H1 (cell line): ENCODE results near the gene TP53I13. TPM values are rescaled to one million over a fixed set of nuclear protein-coding genes. Genes with fewer than 3 reads are reported as not detected.

ENCODE experiments used
- CTCF ChIA-PET: fragments of 300-600 bp; sonication (Branson Sonifier 250); formaldehyde crosslinking; loops from one replicate; lab custom pipeline; 2021; ENCODE audit not compliant: partially characterized antibody; lab: Charles Lee
- POLR2A ChIA-PET: fragments of 300-600 bp; sonication (Branson Sonifier 250); formaldehyde crosslinking; loops from one replicate; lab custom pipeline; 2021; ENCODE audit warnings: inconsistent platforms; ENCODE audit not compliant: partially characterized antibody; lab: Charles Lee
- DNase-seq, 2 experiments: peaks; one replicate each; pipeline versions ENCODE4 v3.0.0 to v3.0.0-alpha.2; 2010 to 2022; ENCODE audit warnings: low spot score in 2 of 2, low read depth in 1 of 2, mixed read lengths in 1 of 2
- FAIRE-seq: peaks from 2 replicates; lab custom pipeline; 2011; peaks lifted over from hg19 to GRCh38; lab: Jason Lieb, UNC
- H2AFZ ChIP-seq: 2 replicates; pipeline ENCODE4 v1.8.1; 2012; ENCODE audit warnings: low read length, inconsistent platforms
- H2AK5ac ChIP-seq: 2 replicates; pipeline ENCODE4 v1.6.1; 2013; ENCODE audit warnings: low read depth, low read length
- H2BK120ac ChIP-seq: replicated peaks from 2 replicates; pipeline ENCODE3; 2013; ENCODE audit warnings: low read depth, low read length, inconsistent platforms
- H2BK12ac ChIP-seq: 2 replicates; pipeline ENCODE4 v1.6.1; 2013; ENCODE audit warnings: low read depth, low read length
- H2BK15ac ChIP-seq: 2 replicates; pipeline ENCODE4 v1.6.1; 2013; ENCODE audit warnings: low read length
- H2BK20ac ChIP-seq: 2 replicates; pipeline ENCODE4 v1.6.1; 2013; ENCODE audit warnings: low read length
- H2BK5ac ChIP-seq: 2 replicates; pipeline ENCODE4 v1.6.1; 2013; ENCODE audit warnings: low read depth, low read length
- H3K14ac ChIP-seq: 2 replicates; pipeline ENCODE4 v1.6.1; 2013; ENCODE audit warnings: inconsistent platforms; ENCODE audit not compliant: insufficient read length
- H3K18ac ChIP-seq: 2 replicates; pipeline ENCODE4 v1.6.1; 2013; ENCODE audit warnings: low read length; ENCODE audit errors: extremely low read depth
- H3K23ac ChIP-seq: 2 replicates; pipeline ENCODE4 v1.6.1; 2013; ENCODE audit warnings: inconsistent platforms; ENCODE audit not compliant: insufficient read length
- H3K23me2 ChIP-seq: 2 replicates; pipeline ENCODE4 v1.6.1; 2013; ENCODE audit warnings: low read depth, low read length
- H3K27ac ChIP-seq: 2 replicates; pipeline ENCODE4 v1.6.1; 2011; ENCODE audit warnings: low read depth, low read length, inconsistent platforms
- H3K27me3 ChIP-seq, 4 experiments: replicated peaks in 1 of 4; 1 replicate in 1 of 4; 2 replicates in 3 of 4; pipeline versions ENCODE4 v1.6.1 to v1.8.1; 2011 to 2013; ENCODE audit warnings: low read length in 3 of 4, mild to moderate bottlenecking in 3 of 4, inconsistent platforms in 2 of 4, mixed read lengths in 2 of 4, moderate library complexity in 1 of 4; ENCODE audit not compliant: control insufficient read depth in 3 of 4, insufficient read depth in 3 of 4; ENCODE audit errors: extremely low read depth in 1 of 4
- H3K36me3 ChIP-seq, 4 experiments: 2 replicates each; pipeline versions ENCODE4 v1.6.1 to v1.8.1; 2011 to 2013; ENCODE audit warnings: mild to moderate bottlenecking in 4 of 4, low read length in 3 of 4, moderate library complexity in 2 of 4, control low read depth in 1 of 4, inconsistent platforms in 1 of 4; ENCODE audit not compliant: insufficient read depth in 4 of 4, control insufficient read depth in 2 of 4
- H3K4ac ChIP-seq: replicated peaks from 2 replicates; pipeline ENCODE3; 2013; ENCODE audit warnings: low read length, low read depth, mixed read lengths, inconsistent platforms; ENCODE audit not compliant: insufficient read length
- H3K4me1 ChIP-seq, 4 experiments: replicated peaks in 1 of 4; 1 replicate in 1 of 4; 2 replicates in 3 of 4; pipeline versions ENCODE4 v1.6.1 to v1.8.1; 2011 to 2013; ENCODE audit warnings: low read length in 3 of 4, inconsistent platforms in 2 of 4, mixed read lengths in 1 of 4; ENCODE audit not compliant: insufficient read depth in 4 of 4, control insufficient read depth in 3 of 4
- H3K4me2 ChIP-seq, 2 experiments: 2 replicates each; pipeline versions ENCODE4 v1.6.1 to v1.8.1; 2011 to 2013; ENCODE audit warnings: low read depth in 2 of 2, low read length in 2 of 2, control low read depth in 1 of 2, inconsistent platforms in 1 of 2, mild to moderate bottlenecking in 1 of 2; ENCODE audit not compliant: insufficient read depth in 1 of 2
- H3K4me3 ChIP-seq, 4 experiments: fragments of 200-600, 300-600 bp in 1 of 4; sonication (generic), shearing (Covaris generic), sonication (Bioruptor Twin) in 1 of 4; 2 replicates each; pipeline versions ENCODE4 v1.5.1 to v1.8.1; 2011 to 2016; ENCODE audit warnings: low read length in 4 of 4, low read depth in 3 of 4, control low read depth in 2 of 4, inconsistent platforms in 2 of 4, mild to moderate bottlenecking in 2 of 4, mixed read lengths in 1 of 4, moderate library complexity in 1 of 4; ENCODE audit not compliant: insufficient read depth in 2 of 4; ENCODE audit errors: extremely low read depth in 1 of 4
- H3K56ac ChIP-seq: replicated peaks from 2 replicates; pipeline ENCODE3; 2013; ENCODE audit warnings: low read depth, mild to moderate bottlenecking, mixed read lengths, low read length, inconsistent platforms; ENCODE audit not compliant: insufficient read length
- H3K79me1 ChIP-seq: 2 replicates; pipeline ENCODE4 v1.6.1; 2013; ENCODE audit warnings: low read depth, low read length, control low read depth
- H3K79me2 ChIP-seq, 2 experiments: 2 replicates each; pipeline versions ENCODE4 v1.6.1 to v1.8.1; 2012 to 2013; ENCODE audit warnings: low read length in 2 of 2, mild to moderate bottlenecking in 2 of 2, inconsistent platforms in 1 of 2; ENCODE audit not compliant: insufficient read depth in 2 of 2, control insufficient read depth in 1 of 2
- H3K9ac ChIP-seq, 4 experiments: replicated peaks in 1 of 4; 1 replicate in 1 of 4; 2 replicates in 3 of 4; pipeline versions ENCODE4 v1.6.1 to v1.8.1; 2011 to 2013; ENCODE audit warnings: low read depth in 3 of 4, low read length in 3 of 4, control low read depth in 2 of 4, mild to moderate bottlenecking in 2 of 4, moderate library complexity in 2 of 4, inconsistent platforms in 1 of 4; ENCODE audit errors: extremely low read depth in 1 of 4
- H3K9me3 ChIP-seq, 2 experiments: 2 replicates each; pipeline versions ENCODE4 v1.6.1 to v1.8.1; 2012 to 2013; ENCODE audit warnings: mild to moderate bottlenecking in 2 of 2, moderate library complexity in 2 of 2, control low read depth in 1 of 2, inconsistent platforms in 1 of 2, low read depth in 1 of 2, low read length in 1 of 2, mixed read lengths in 1 of 2; ENCODE audit not compliant: insufficient read depth in 2 of 2
- H4K20me1 ChIP-seq, 2 experiments: replicated peaks in 1 of 2; 2 replicates each; pipeline versions ENCODE3 to v1.8.1; 2011 to 2013; ENCODE audit warnings: inconsistent platforms in 2 of 2, low read length in 2 of 2, mild to moderate bottlenecking in 1 of 2; ENCODE audit not compliant: insufficient read depth in 2 of 2, control insufficient read depth in 1 of 2
- H4K5ac ChIP-seq: 2 replicates; pipeline ENCODE4 v1.6.1; 2013; ENCODE audit warnings: low read length, low read depth, mixed read lengths, inconsistent platforms; ENCODE audit not compliant: insufficient read length
- H4K8ac ChIP-seq: 2 replicates; pipeline ENCODE4 v1.8.0; 2013; ENCODE audit warnings: mild to moderate bottlenecking, moderate library complexity, low read length, inconsistent platforms; ENCODE audit not compliant: insufficient read depth; ENCODE audit errors: extremely low read depth
- H4K91ac ChIP-seq: replicated peaks from 2 replicates; pipeline ENCODE3; 2013; ENCODE audit warnings: low read length, mixed read lengths, inconsistent platforms; ENCODE audit not compliant: insufficient read length
- ATF3 ChIP-seq: IDR thresholded peaks from 2 replicates; pipeline ENCODE4 v1.6.1; 2011; ENCODE audit warnings: low read depth, mild to moderate bottlenecking, low read length; ENCODE audit not compliant: insufficient read depth
- CBX8 ChIP-seq: fragments of 300-800, 300-1000 bp; sonication (generic); IDR thresholded peaks from 2 replicates; pipeline ENCODE4 v1.7.1; 2016; ENCODE audit warnings: low read depth, low read length, borderline replicate concordance
- CHD1 ChIP-seq: IDR thresholded peaks from 2 replicates; pipeline ENCODE4 v1.6.1; 2012; ENCODE audit warnings: low read depth, low read length, improper control_type of control experiment
- CHD2 ChIP-seq: IDR thresholded peaks from 2 replicates; pipeline ENCODE4 v1.6.1; 2012; ENCODE audit warnings: low read length, improper control_type of control experiment
- JUN ChIP-seq: IDR thresholded peaks from 2 replicates; pipeline ENCODE4 v1.6.1; 2011; ENCODE audit warnings: low read depth, mild to moderate bottlenecking, improper control_type of control experiment, low read length
- NANOG ChIP-seq: IDR thresholded peaks from 2 replicates; pipeline ENCODE4 v1.6.1; 2011; ENCODE audit warnings: low read length, low read depth, mild to moderate bottlenecking, inconsistent platforms; ENCODE audit not compliant: insufficient read depth, poor library complexity, severe bottlenecking
- POLR2A ChIP-seq, 2 experiments: IDR thresholded peaks; 1 replicate in 1 of 2; 2 replicates in 1 of 2; pipeline ENCODE4 v1.6.1; 2011; ENCODE audit warnings: low read depth in 2 of 2, low read length in 2 of 2, mild to moderate bottlenecking in 2 of 2; ENCODE audit errors: control extremely low read depth in 1 of 2
- SP4 ChIP-seq: IDR thresholded peaks from 2 replicates; pipeline ENCODE4 v1.6.1; 2012; ENCODE audit warnings: low read length, inconsistent platforms
- TCF12 ChIP-seq: IDR thresholded peaks from 2 replicates; pipeline ENCODE4 v1.6.1; 2011; ENCODE audit warnings: low read depth, mild to moderate bottlenecking, low read length
- WGBS, 2 experiments: shearing (Covaris generic) in 1 of 2; methylation state at CpG; one replicate each; pipeline versions ENCODE4 v1.1.6 to v1.1.7; 2013 to 2015; ENCODE audit warnings: low lambda C conversion rate in 2 of 2, mixed read lengths in 2 of 2, inconsistent platforms in 1 of 2, low coverage in 1 of 2, missing lambda C conversion rate in 1 of 2; ENCODE audit not compliant: insufficient replicate concordance in 2 of 2, insufficient coverage in 1 of 2, insufficient read length in 1 of 2; ENCODE audit errors: extremely low coverage in 1 of 2, missing lambda C conversion rate in 1 of 2; 5-methylcytosine and 5-hydroxymethylcytosine counted together
- polyA plus RNA-seq, 7 experiments: library from polyadenylated mRNA; depleted of rRNA in 3 of 7; stranded (reverse) in 5 of 7; unstranded in 2 of 7; fragments of >200 nt in 5 of 7; fragments of 200-250 nt in 2 of 7; gene quantifications; 1 replicate in 5 of 7; 2 replicates in 1 of 7; 4 replicates in 1 of 7; pipeline versions ENCODE4 v1.2.1 to v1.2.3, GENCODE V29; 2011 to 2013; ENCODE audit warnings: missing spikeins in 2 of 7, mixed read lengths in 2 of 7
- total RNA-seq: library from RNA; stranded (reverse); fragmentation: NEBNext Ultra II Directional; extraction: Animal tissue kit (Norgen Biotek cat#: 25700); gene quantifications from 2 replicates; pipeline ENCODE4 v1.2.1, GENCODE V29; 2021

TP53I13 gene
- total and polyA plus RNA-seq, 2 of the 8 experiments (the other 6 are each of a cell fraction or from before 2014, with no cell fraction given) = 22.4 to 35.7 TPM

GRCh38 chr17:29533976-29534375 lies 34.5 kb upstream of the TP53I13 start:
- no peak overlapping the region for H4K5ac ChIP-seq
- no peaks in the 10 kb centered on the region for H3K23me2 ChIP-seq
- TF ChIP-seq ATF3 (no peak), SP4 (no peak), CHD1 (no peak), JUN (no peak), TCF12 (no peak), NANOG (no peak), CHD2 (no peak), POLR2A (IDR thresholded peaks at IDR 0.05; ENCODE audit: control extremely low read depth in 1 of 2, low read depth in 2 of 2, low read length in 2 of 2) (no peak), CBX8 (no peak)
- H3K4me2 ChIP-seq = no peak overlapping the region
- H4K91ac ChIP-seq = no peak overlapping the region
- no peaks in the 10 kb centered on the region for H3K27me3 ChIP-seq
- H4K8ac ChIP-seq = no peak overlapping the region; the same call in 1 of the 2 replicates
- H3K4me3 ChIP-seq = no peak overlapping the region
- ChIA-PET CTCF (interaction anchor here (0.7 to 1.5 kb wide), 5 partner anchors 12 to 399 kb away, joined by 3 to 7 read pairs (median 3); no protein-coding TSS in a partner anchor), POLR2A (interaction anchor here (1.2 kb wide), 1 partner anchor 19 kb away, joined by 3 read pairs; no protein-coding TSS in a partner anchor)
- no peak overlapping the region for H2BK20ac ChIP-seq
- no peak overlapping the region for H2AK5ac ChIP-seq
- H2BK12ac ChIP-seq = no peak overlapping the region
- H3K9ac ChIP-seq = no peak overlapping the region
- FAIRE-seq (no peak), DNase-seq (no peak)
- H3K4ac ChIP-seq = no peak overlapping the region
- H2BK120ac ChIP-seq = no peak overlapping the region
- H3K23ac ChIP-seq = no peak overlapping the region
- H2BK5ac ChIP-seq = no peak overlapping the region
- no peak overlapping the region for H3K56ac ChIP-seq
- H3K4me1 ChIP-seq = no peaks in the 10 kb centered on the region
- H3K79me2 ChIP-seq = no peaks in the 10 kb centered on the region
- no peaks in the 10 kb centered on the region for H3K79me1 ChIP-seq
- H3K9me3 ChIP-seq = peaks cover 0 to 5% of the 10 kb centered on the region in 2 experiments; a peak in 1 of 4 replicates
- no peak overlapping the region for H2AFZ ChIP-seq
- peaks cover 5 to 56% (median 30%) of the 10 kb centered on the region in 4 experiments; a peak in 6 of 8 replicates for H3K36me3 ChIP-seq
- no peak overlapping the region for H3K27ac ChIP-seq
- no peak overlapping the region for H2BK15ac ChIP-seq
- 96% methylated on average over 8 of the region's 8 CpGs; no CpG with 5 or more reads in 1 of the 2 experiments for WGBS, 2 experiments
- no peaks in the 10 kb centered on the region for H4K20me1 ChIP-seq
- no peak overlapping the region for H3K18ac ChIP-seq
- no peak overlapping the region for H3K14ac ChIP-seq
